Neural progenitor cell (in vitro differentiated cells): Measurements from ENCODE around the gene LTN1. TPM values are rescaled to one million over a fixed set of nuclear protein-coding genes. Genes with fewer than 3 reads are reported as not detected.

ENCODE experiments used
- DNase-seq: peaks from one replicate; pipeline ENCODE4 v3.0.0-alpha.2; 2016; ENCODE audit warnings: low spot score
- H2AFZ ChIP-seq: fragments of 200-600 bp; sonication (generic); replicated peaks from 2 replicates; pipeline ENCODE4 v1.6.1; 2016; ENCODE audit warnings: antibody characterized with exemption
- H3F3A ChIP-seq: fragments of 200-600 bp; sonication (generic); 2 replicates; pipeline ENCODE4 v1.6.1; 2016; ENCODE audit warnings: antibody characterized with exemption, low read depth
- H3K27ac ChIP-seq: fragments of 200-600 bp; sonication (generic); 2 replicates; pipeline ENCODE4 v1.5.1; 2016; ENCODE audit warnings: mild to moderate bottlenecking
- H3K27me3 ChIP-seq: fragments of 200-600 bp; sonication (generic); 2 replicates; pipeline ENCODE4 v1.6.1; 2016; ENCODE audit warnings: mild to moderate bottlenecking, moderate library complexity
- H3K36me3 ChIP-seq: fragments of 200-600 bp; sonication (generic); 2 replicates; pipeline ENCODE4 v1.5.1; 2016
- H3K4me1 ChIP-seq: fragments of 200-600 bp; sonication (generic); 2 replicates; pipeline ENCODE4 v1.6.1; 2016; ENCODE audit warnings: mixed run types
- H3K4me2 ChIP-seq: fragments of 200-600 bp; sonication (generic); 2 replicates; pipeline ENCODE4 v1.6.1; 2016
- H3K4me3 ChIP-seq: fragments of 200-600 bp; sonication (generic); 2 replicates; pipeline ENCODE4 v1.5.1; 2016
- H3K79me2 ChIP-seq: fragments of 200-600 bp; sonication (generic); 2 replicates; pipeline ENCODE4 v1.6.1; 2016; ENCODE audit warnings: low read depth
- H3K9ac ChIP-seq: fragments of 200-600 bp; sonication (generic); 2 replicates; pipeline ENCODE4 v1.6.1; 2016
- H3K9me3 ChIP-seq: fragments of 200-600 bp; sonication (generic); 2 replicates; pipeline ENCODE4 v1.5.1; 2016; ENCODE audit warnings: low read depth
- H4K20me1 ChIP-seq: fragments of 200-600 bp; sonication (generic); 2 replicates; pipeline ENCODE4 v1.6.1; 2016; ENCODE audit warnings: low read depth
- H3K27ac Mint-ChIP-seq: 3 replicates; pipeline ENCODE4 v1.8.0; 2021; ENCODE audit warnings: mixed read lengths
- H3K27me3 Mint-ChIP-seq: 2 replicates; pipeline ENCODE4 v1.8.0; 2022; ENCODE audit warnings: low read depth, mild to moderate bottlenecking, inconsistent platforms, moderate library complexity, mixed read lengths; ENCODE audit not compliant: insufficient read depth
- H3K36me3 Mint-ChIP-seq: 3 replicates; pipeline ENCODE4 v1.8.0; 2021; ENCODE audit warnings: mixed read lengths
- H3K4me1 Mint-ChIP-seq: 3 replicates; pipeline ENCODE4 v1.8.0; 2021; ENCODE audit warnings: mixed read lengths
- H3K4me3 Mint-ChIP-seq: 3 replicates; pipeline ENCODE4 v1.8.0; 2021; ENCODE audit warnings: mild to moderate bottlenecking, moderate library complexity, mixed read lengths
- H3K9me3 Mint-ChIP-seq: 3 replicates; pipeline ENCODE4 v1.8.0; 2020; ENCODE audit warnings: mixed read lengths
- EZH2 ChIP-seq: fragments of 200-600 bp; sonication (generic); IDR thresholded peaks from 2 replicates; pipeline ENCODE4 v1.6.1; 2017; ENCODE audit warnings: antibody characterized with exemption, mild to moderate bottlenecking, moderate library complexity
- EZH2phosphoT487 ChIP-seq: fragments of 200-600 bp; sonication (generic); IDR thresholded peaks from 2 replicates; pipeline ENCODE4 v1.6.1; 2017; ENCODE audit warnings: antibody characterized with exemption
- total RNA-seq: library from RNA; depleted of rRNA; stranded (reverse); fragments of >200 nt; gene quantifications from 2 replicates; pipeline ENCODE4 v1.2.3, GENCODE V29; 2015; ENCODE audit warnings: low replicate concordance
- TF ChIP-seq, protein P1 (sequence below): fragments of 200-600 bp; sonication (generic); IDR thresholded peaks from 2 replicates; pipeline ENCODE4 v1.5.1; 2017; ENCODE audit warnings: antibody characterized with exemption, mild to moderate bottlenecking

The LTN1 gene
- total RNA-seq, 1 donor from 2014 or later = 37.3 TPM

- Histone ChIP-seq H3K4me1 (no peaks in the 10 kb centered on the region), H3K4me3 (peak overlapping the region; percentile 54), H3K79me2 (peaks cover 5% of the 10 kb centered on the region), H3F3A (no peaks in the 10 kb centered on the region), H4K20me1 (no peaks in the 10 kb centered on the region), H3K4me2 (peak overlapping the region; percentile 81), H3K27ac (no peak overlapping the region), H3K9ac (no peak overlapping the region), H3K27me3 (no peaks in the 10 kb centered on the region), H2AFZ (peak overlapping the region; percentile 84), H3K9me3 (no peaks in the 10 kb centered on the region), H3K36me3 (peaks cover 13% of the 10 kb centered on the region)
- Mint-ChIP-seq H3K9me3 (peaks cover 4% of the 10 kb centered on the region), H3K4me1 (peaks cover 17% of the 10 kb centered on the region), H3K4me3 (peak overlapping the region; percentile 96), H3K27ac (no peak overlapping the region), H3K27me3 (peaks cover 6% of the 10 kb centered on the region), H3K36me3 (peaks cover 8% of the 10 kb centered on the region)
- no peak for DNase-seq
- TF ChIP-seq, protein P1, sequence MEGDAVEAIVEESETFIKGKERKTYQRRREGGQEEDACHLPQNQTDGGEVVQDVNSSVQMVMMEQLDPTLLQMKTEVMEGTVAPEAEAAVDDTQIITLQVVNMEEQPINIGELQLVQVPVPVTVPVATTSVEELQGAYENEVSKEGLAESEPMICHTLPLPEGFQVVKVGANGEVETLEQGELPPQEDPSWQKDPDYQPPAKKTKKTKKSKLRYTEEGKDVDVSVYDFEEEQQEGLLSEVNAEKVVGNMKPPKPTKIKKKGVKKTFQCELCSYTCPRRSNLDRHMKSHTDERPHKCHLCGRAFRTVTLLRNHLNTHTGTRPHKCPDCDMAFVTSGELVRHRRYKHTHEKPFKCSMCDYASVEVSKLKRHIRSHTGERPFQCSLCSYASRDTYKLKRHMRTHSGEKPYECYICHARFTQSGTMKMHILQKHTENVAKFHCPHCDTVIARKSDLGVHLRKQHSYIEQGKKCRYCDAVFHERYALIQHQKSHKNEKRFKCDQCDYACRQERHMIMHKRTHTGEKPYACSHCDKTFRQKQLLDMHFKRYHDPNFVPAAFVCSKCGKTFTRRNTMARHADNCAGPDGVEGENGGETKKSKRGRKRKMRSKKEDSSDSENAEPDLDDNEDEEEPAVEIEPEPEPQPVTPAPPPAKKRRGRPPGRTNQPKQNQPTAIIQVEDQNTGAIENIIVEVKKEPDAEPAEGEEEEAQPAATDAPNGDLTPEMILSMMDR = no peak
- no peak for TF ChIP-seq EZH2
- no peak for TF ChIP-seq EZH2phosphoT487
Observed at GRCh38 chr21:28884481-28884880, 108.2 kb downstream of the LTN1 start.

DNA sequence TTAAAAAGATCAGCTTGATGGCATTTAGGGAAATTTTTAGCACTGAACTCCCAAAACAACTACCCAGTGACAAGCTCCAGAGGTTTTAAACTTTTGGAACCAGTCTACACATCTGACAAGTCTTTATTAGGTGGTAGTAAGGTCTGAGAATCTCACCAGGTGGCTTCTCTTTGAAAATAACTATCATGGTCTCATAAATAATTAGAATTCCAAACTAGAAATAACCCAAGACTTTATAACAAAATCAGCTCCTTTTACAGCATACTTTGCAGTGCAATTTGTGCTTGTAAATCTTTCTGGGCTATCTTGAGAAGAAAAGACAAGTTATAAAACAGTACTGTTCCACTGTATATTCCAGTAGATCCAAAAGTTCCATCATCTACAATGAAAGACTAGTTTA lies 108.7 kb downstream of the LTN1 start:
- peak overlapping the region; percentile 96 for H3K4me3 Mint-ChIP-seq

DNA sequence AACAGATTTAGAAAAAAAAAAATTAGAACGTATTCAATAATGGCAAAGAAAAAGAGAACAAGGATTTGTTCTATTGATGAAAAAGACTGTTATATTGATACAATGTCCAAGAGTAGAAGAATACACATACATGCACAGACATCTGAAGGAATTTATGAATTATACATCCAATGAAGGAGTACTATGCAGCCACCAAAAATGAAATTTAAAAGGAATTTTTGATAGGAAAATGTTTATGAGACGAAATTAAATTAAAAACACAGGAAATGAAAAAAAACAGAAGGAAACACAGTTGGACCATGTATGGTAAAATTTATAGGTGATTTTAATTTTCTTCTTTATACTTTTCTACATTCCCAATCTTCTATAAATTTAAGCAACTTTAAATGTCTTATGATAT lies 110.3 kb downstream of the LTN1 start:
- Mint-ChIP-seq H3K4me3 (no peak overlapping the region), H3K36me3 (peaks cover 9% of the 10 kb centered on the region), H3K27me3 (peaks cover 6% of the 10 kb centered on the region), H3K27ac (no peak overlapping the region), H3K4me1 (peaks cover 17% of the 10 kb centered on the region), H3K9me3 (peaks cover 4% of the 10 kb centered on the region)
- TF ChIP-seq, protein P1 = no peak
- TF ChIP-seq EZH2 (no peak), EZH2phosphoT487 (no peak)
- Histone ChIP-seq H3K27me3 (no peaks in the 10 kb centered on the region), H3K4me2 (no peak overlapping the region), H3K9ac (no peak overlapping the region), H4K20me1 (no peaks in the 10 kb centered on the region), H2AFZ (no peak overlapping the region), H3K4me3 (no peak overlapping the region), H3F3A (no peaks in the 10 kb centered on the region), H3K4me1 (no peaks in the 10 kb centered on the region), H3K79me2 (peaks cover 5% of the 10 kb centered on the region), H3K27ac (no peak overlapping the region), H3K9me3 (no peaks in the 10 kb centered on the region), H3K36me3 (peaks cover 21% of the 10 kb centered on the region)
- no peak for DNase-seq

More for the DNA sequence above, 108.7 kb downstream of the LTN1 start:
- Histone ChIP-seq H4K20me1 (no peaks in the 10 kb centered on the region), H3F3A (no peaks in the 10 kb centered on the region), H3K4me3 (peak overlapping the region; percentile 54), H3K27me3 (no peaks in the 10 kb centered on the region), H3K27ac (no peak overlapping the region), H3K9ac (no peak overlapping the region), H3K4me1 (no peaks in the 10 kb centered on the region), H3K9me3 (no peaks in the 10 kb centered on the region), H3K36me3 (peaks cover 13% of the 10 kb centered on the region), H3K79me2 (peaks cover 5% of the 10 kb centered on the region), H3K4me2 (peak overlapping the region; percentile 81), H2AFZ (no peak overlapping the region)
- TF ChIP-seq EZH2phosphoT487 = no peak
- TF ChIP-seq EZH2 = no peak
- TF ChIP-seq, protein P1 = no peak
- H3K27me3 Mint-ChIP-seq = peaks cover 6% of the 10 kb centered on the region
- peaks cover 8% of the 10 kb centered on the region for H3K36me3 Mint-ChIP-seq
- peaks cover 4% of the 10 kb centered on the region for H3K9me3 Mint-ChIP-seq
- peaks cover 17% of the 10 kb centered on the region for H3K4me1 Mint-ChIP-seq
- no peak for DNase-seq
- H3K27ac Mint-ChIP-seq = no peak overlapping the region

Other genes with a start within 250 kb of the LTN1 start
- 9.6 and 10.2 TPM in 2 replicates for gene RWDD2B, start 26.5 kb upstream of the LTN1 start, total RNA-seq
- gene USP16, start 31.8 kb upstream of the LTN1 start, total RNA-seq = 24.7 and 38.5 TPM in 2 replicates
- 433 and 642 TPM in 2 replicates for gene CCT8, start 80.8 kb upstream of the LTN1 start, total RNA-seq
- gene MAP3K7CL, start 137.8 kb upstream of the LTN1 start, total RNA-seq = 0.12 TPM in 1 of 2 replicates, not detected in the other